ENCODE results near the gene POLR2E. TPM values are rescaled to one million over a fixed set of nuclear protein-coding genes. Genes with fewer than 3 reads are reported as not detected.
"Not testable (repeated sequence)": the region's sequence is repeated elsewhere in the genome, so short reads cannot be mapped to it uniquely, and the experiment has no call there.

The POLR2E gene
- total RNA-seq, 1 experiment from 2014 or later: 237 TPM

DNA sequence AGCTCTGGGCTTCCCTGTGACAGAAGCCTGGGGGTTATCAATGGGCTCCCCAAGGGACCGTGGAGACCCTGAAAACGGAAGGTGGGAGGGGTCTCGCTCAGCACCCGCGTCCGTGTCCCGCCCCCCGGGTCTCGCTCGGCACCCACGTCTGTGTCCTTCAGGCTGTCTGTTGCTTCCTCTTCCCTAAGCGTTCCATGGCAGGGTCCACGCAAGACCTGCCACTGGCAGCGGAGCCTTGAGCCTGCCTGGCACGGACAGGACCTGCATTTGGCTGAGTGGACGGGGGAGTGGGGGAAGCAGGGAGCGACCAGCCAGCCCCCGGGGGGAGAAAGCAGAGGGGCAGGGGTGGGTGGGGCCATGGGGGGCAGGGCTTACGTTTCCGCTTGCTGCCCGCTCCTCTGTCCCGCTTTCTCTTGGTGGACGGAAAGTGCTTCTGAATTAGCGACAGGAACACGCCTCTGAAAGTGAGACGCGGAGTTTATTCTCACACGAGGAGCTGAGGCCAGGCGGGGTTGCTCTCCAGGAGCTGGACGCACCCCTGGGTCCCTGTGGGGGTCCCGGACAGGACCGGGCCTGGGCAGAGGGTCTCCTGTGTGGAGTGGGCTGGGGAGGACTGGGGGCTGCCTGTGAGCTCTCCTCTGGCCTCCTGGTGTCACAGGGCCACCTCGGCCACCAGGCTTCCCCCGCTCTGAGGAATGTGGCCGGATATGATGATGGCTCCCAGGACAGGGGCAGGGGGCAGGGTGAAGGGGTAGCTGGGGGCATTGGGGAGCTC, 20.7 kb upstream of the POLR2E start:
- Histone ChIP-seq H3K36me3 (ENCODE audit: low read depth) (peaks cover 3% of the 10 kb centered on the region; the same call in 1 of the 2 replicates), H3K9me2 (ENCODE audit: insufficient read depth) (no peaks in the 10 kb centered on the region), H3K4me2 (no peak overlapping the region), H3K4me1 (replicated peaks; ENCODE audit: insufficient read depth) (peaks cover 5% of the 10 kb centered on the region; the same call in 1 of the 2 replicates), H2AFZ (no peak overlapping the region), H3K4me3 (no peak overlapping the region), H3K79me2 (ENCODE audit: low read depth) (no peaks in the 10 kb centered on the region), H3K27me3 (ENCODE audit: insufficient read depth, low read depth) (no peaks in the 10 kb centered on the region), H3K27ac (no peak overlapping the region), H4K20me1 (ENCODE audit: insufficient read depth) (peaks cover 14% of the 10 kb centered on the region; the same call in 1 of the 2 replicates), H3F3A (ENCODE audit: insufficient read depth, low read depth) (peaks cover 57% of the 10 kb centered on the region; the same call in 1 of the 2 replicates), H3K9me3 (ENCODE audit: insufficient read depth, low read depth) (no peaks in the 10 kb centered on the region)
- POLR2A ChIA-PET (ENCODE audit: unreplicated experiment): no interaction called here
- CTCF ChIA-PET: no interaction called here
- DNase-seq: no peak
- intact Hi-C loops (cut with micrococcal nuclease; ENCODE audit: unreplicated experiment): no loop called here
- no TSS peak for BruUV-seq (replicated peaks)
- TF ChIP-seq, protein P1, sequence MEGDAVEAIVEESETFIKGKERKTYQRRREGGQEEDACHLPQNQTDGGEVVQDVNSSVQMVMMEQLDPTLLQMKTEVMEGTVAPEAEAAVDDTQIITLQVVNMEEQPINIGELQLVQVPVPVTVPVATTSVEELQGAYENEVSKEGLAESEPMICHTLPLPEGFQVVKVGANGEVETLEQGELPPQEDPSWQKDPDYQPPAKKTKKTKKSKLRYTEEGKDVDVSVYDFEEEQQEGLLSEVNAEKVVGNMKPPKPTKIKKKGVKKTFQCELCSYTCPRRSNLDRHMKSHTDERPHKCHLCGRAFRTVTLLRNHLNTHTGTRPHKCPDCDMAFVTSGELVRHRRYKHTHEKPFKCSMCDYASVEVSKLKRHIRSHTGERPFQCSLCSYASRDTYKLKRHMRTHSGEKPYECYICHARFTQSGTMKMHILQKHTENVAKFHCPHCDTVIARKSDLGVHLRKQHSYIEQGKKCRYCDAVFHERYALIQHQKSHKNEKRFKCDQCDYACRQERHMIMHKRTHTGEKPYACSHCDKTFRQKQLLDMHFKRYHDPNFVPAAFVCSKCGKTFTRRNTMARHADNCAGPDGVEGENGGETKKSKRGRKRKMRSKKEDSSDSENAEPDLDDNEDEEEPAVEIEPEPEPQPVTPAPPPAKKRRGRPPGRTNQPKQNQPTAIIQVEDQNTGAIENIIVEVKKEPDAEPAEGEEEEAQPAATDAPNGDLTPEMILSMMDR (conservative IDR thresholded peaks at IDR 0.05): no peak
- no peak for TF ChIP-seq EZH2 (IDR thresholded peaks at IDR 0.05; ENCODE audit: low read depth)

DNA sequence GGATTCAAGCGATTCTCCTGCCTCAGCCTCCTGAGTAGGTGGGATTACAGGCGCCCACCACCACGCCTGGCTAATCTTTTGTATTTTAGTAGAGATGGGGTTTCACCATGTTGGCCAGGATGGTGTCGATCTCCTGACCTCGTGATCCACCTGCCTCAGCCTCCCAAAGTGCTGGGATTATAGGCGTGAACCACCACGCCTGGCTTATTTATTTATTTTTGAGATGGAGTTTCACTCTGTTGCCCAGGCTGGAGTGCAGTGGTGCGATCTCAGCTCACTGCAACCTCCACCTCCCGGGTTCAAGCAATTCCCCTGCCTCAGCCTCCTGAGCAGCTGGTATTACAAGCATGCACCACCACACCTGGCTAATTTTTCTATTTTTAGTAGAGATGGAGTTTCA, 19.6 kb upstream of the POLR2E start:
- H3K27ac ChIP-seq; H3K4me3 ChIP-seq; H3K9me3 ChIP-seq (ENCODE audit: insufficient read depth, low read depth); DNase-seq; H3K9me2 ChIP-seq (ENCODE audit: insufficient read depth); intact Hi-C loops (cut with micrococcal nuclease; ENCODE audit: unreplicated experiment); H3K79me2 ChIP-seq (ENCODE audit: low read depth); H2AFZ ChIP-seq; CTCF ChIA-PET; H3K4me1 ChIP-seq (replicated peaks; ENCODE audit: insufficient read depth); H3K36me3 ChIP-seq (ENCODE audit: low read depth); H3K27me3 ChIP-seq (ENCODE audit: insufficient read depth, low read depth); POLR2A ChIA-PET (ENCODE audit: unreplicated experiment); H3K4me2 ChIP-seq: not testable (repeated sequence)
- peaks cover 14% of the 10 kb centered on the region; the same call in 1 of the 2 replicates for H4K20me1 ChIP-seq (ENCODE audit: insufficient read depth)
- BruUV-seq (replicated peaks): TSS peak; percentile 16
- peaks cover 51% of the 10 kb centered on the region; the same call in 1 of the 2 replicates for H3F3A ChIP-seq (ENCODE audit: insufficient read depth, low read depth)

DNA sequence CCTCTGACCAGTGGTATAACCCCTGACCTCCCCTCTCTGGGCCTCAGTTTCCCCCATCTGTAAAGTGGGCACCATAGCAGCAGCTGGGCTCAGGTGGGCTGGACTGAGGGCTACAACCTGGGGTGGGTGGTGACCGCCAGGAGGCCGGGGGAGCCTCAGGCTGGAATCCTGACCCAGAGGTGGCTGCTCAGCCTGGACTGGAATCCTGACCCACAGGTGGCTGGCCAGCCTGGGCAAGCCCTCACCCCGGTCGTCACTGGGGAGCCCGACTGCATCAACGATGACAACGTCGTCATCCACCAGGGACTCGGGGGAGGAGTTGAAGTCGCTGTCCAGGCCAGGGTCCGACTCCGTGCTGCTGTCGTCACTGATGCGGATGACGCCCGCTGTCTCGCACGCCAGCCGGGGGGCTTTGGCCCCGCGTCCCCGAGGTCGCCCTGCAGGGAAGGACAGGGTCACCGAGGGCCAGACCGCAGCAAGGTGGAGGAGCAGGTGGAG, 18.9 kb upstream of the POLR2E start:
- no peak overlapping the region for H3K27ac ChIP-seq
- ChIA-PET POLR2A (ENCODE audit: unreplicated experiment) (interaction anchor here (0.5 kb wide), 1 partner anchor 79 kb away, joined by 12 read pairs; no protein-coding TSS in a partner anchor), CTCF (interaction anchor here (0.6 to 0.7 kb wide), 5 partner anchors 53 to 153 kb away, joined by 3 to 11 read pairs (median 6); partner anchors contain the start of gene ATP5F1D)
- H3K79me2 ChIP-seq (ENCODE audit: low read depth): no peaks in the 10 kb centered on the region
- H3K9me3 ChIP-seq (ENCODE audit: insufficient read depth, low read depth): no peaks in the 10 kb centered on the region
- peaks cover 5% of the 10 kb centered on the region; the same call in 1 of the 2 replicates for H3K4me1 ChIP-seq (replicated peaks; ENCODE audit: insufficient read depth)
- no peaks in the 10 kb centered on the region for H3K9me2 ChIP-seq (ENCODE audit: insufficient read depth)
- H3K27me3 ChIP-seq (ENCODE audit: insufficient read depth, low read depth): no peaks in the 10 kb centered on the region
- DNase-seq: no peak
- H3K4me2 ChIP-seq: peak overlapping the region; percentile 42; the same call in 1 of the 2 replicates
- intact Hi-C loops (cut with micrococcal nuclease; ENCODE audit: unreplicated experiment): no loop called here
- no peak overlapping the region for H2AFZ ChIP-seq
- BruUV-seq (replicated peaks): no TSS peak
- H3K4me3 ChIP-seq: no peak overlapping the region
- peaks cover 10% of the 10 kb centered on the region; the same call in 1 of the 2 replicates for H4K20me1 ChIP-seq (ENCODE audit: insufficient read depth)
- no peaks in the 10 kb centered on the region for H3K36me3 ChIP-seq (ENCODE audit: low read depth)
- no peak for TF ChIP-seq EZH2 (IDR thresholded peaks at IDR 0.05; ENCODE audit: low read depth)
- TF ChIP-seq, protein P1 (conservative IDR thresholded peaks at IDR 0.05): no peak
- peaks cover 50% of the 10 kb centered on the region; the same call in 1 of the 2 replicates for H3F3A ChIP-seq (ENCODE audit: insufficient read depth, low read depth)
